Gastroesophageal sphincter (tissue), 3 donors: ENCODE measurements around the gene IGFBP2.

ENCODE experiments used
- CTCF ChIP-seq, 4 experiments: fragments of 200-600 bp in 2 of 4; fragments of 450-650 bp in 2 of 4; sonication (generic) in 1 of 4; IDR thresholded peaks; one replicate each; pipeline ENCODE4 v1.5.1; 2017 to 2019; ENCODE audit warnings: antibody characterized with exemption in 4 of 4, mild to moderate bottlenecking in 2 of 4, moderate library complexity in 2 of 4
- EP300 ChIP-seq: sonication (generic); formaldehyde crosslinking; IDR thresholded peaks from one replicate; pipeline ENCODE4 v1.6.1; 2017; ENCODE audit warnings: antibody characterized with exemption, mild to moderate bottlenecking
- POLR2A ChIP-seq, 2 donors: fragments of 450-650 bp; IDR thresholded peaks; one replicate each; pipeline ENCODE4 v1.6.1; 2017; ENCODE audit warnings: antibody characterized with exemption in 2 of 2, mild to moderate bottlenecking in 2 of 2, moderate library complexity in 1 of 2
- POLR2AphosphoS5 ChIP-seq: sonication (generic); formaldehyde crosslinking; IDR thresholded peaks from one replicate; pipeline ENCODE4 v1.6.1; 2017; ENCODE audit warnings: antibody characterized with exemption

- TF ChIP-seq CTCF (IDR thresholded peaks at IDR 0.05) (no peak), POLR2A (IDR thresholded peaks at IDR 0.05) (no peak), EP300 (no peak), POLR2AphosphoS5 (no peak)
Observed at GRCh38 chr2:216637472-216637871, 4.3 kb downstream of the IGFBP2 start.
